A549 (cell line): ENCODE data around the gene ROR1.

Source experiments
- BHLHE40 ChIP-seq: IDR thresholded peaks from 2 replicates; pipeline ENCODE4 v1.6.1; 2012; ENCODE audit warnings: low read depth, low read length, inconsistent platforms
- CHD2 ChIP-seq: fragments of 150-350 bp; IDR thresholded peaks from 2 replicates; pipeline ENCODE4 v1.6.1; 2014; ENCODE audit warnings: low read length; ENCODE audit not compliant: partially characterized antibody
- EP300 ChIP-seq, 2 experiments: fragments of >200 bp; sonication (Bioruptor Twin); formaldehyde crosslinking; IDR thresholded peaks; 2 replicates in 1 of 2; 3 replicates in 1 of 2; pipeline ENCODE4 v1.6.1; 2016 to 2017
- HDAC2 ChIP-seq: fragments of 200-600 bp; sonication (generic); IDR thresholded peaks from 2 replicates; pipeline ENCODE4 v1.6.1; 2016
- HOXA7 ChIP-seq: fragments of 250-450 bp; sonication (Bioruptor Pico); IDR thresholded peaks from 2 replicates; pipeline ENCODE4 v1.5.0; 2020; ENCODE audit warnings: mild to moderate bottlenecking, moderate library complexity
- MAZ ChIP-seq: fragments of 150-350 bp; IDR thresholded peaks from 2 replicates; pipeline ENCODE4 v1.6.1; 2014; ENCODE audit warnings: antibody characterized with exemption, low read depth, low read length, borderline replicate concordance
- NFE2L2 ChIP-seq: fragments of 150-350 bp; conservative IDR thresholded peaks from 2 replicates; pipeline ENCODE4 v1.6.1; 2014; ENCODE audit warnings: low read length
- NPAS2 ChIP-seq: fragments of 250-450 bp; sonication (Bioruptor Pico); IDR thresholded peaks from 2 replicates; pipeline ENCODE4 v1.8.0; 2022; ENCODE audit warnings: mild to moderate bottlenecking, moderate library complexity, borderline replicate concordance
- POLR2A ChIP-seq: IDR thresholded peaks from 2 replicates; pipeline ENCODE4 v1.6.1; 2012; ENCODE audit warnings: mild to moderate bottlenecking, low read length
- SMC3 ChIP-seq: fragments of >200 bp; sonication (Bioruptor Twin); formaldehyde crosslinking; IDR thresholded peaks from 3 replicates; pipeline ENCODE4 v1.6.1; 2018; ENCODE audit warnings: inconsistent platforms
- ZFP36 ChIP-seq: fragments of 450-650 bp; IDR thresholded peaks from 2 replicates; pipeline ENCODE4 v1.6.1; 2014; ENCODE audit warnings: borderline replicate concordance; ENCODE audit not compliant: partially characterized antibody
- TF ChIP-seq, protein P1 (sequence below): fragments of >200 bp; sonication (Bioruptor Twin); formaldehyde crosslinking; IDR thresholded peaks from 3 replicates; pipeline ENCODE4 v1.5.1; 2016
- TF ChIP-seq, protein P2 (sequence below): fragments of 250-450 bp; sonication (Bioruptor Pico); IDR thresholded peaks from 2 replicates; pipeline ENCODE4 v1.5.0; 2021; ENCODE audit warnings: mild to moderate bottlenecking, moderate library complexity, borderline replicate concordance

- TF ChIP-seq HDAC2: no peak
- no peak for TF ChIP-seq POLR2A
- TF ChIP-seq EP300 (IDR thresholded peaks at IDR 0.05): no peak
- TF ChIP-seq, protein P1, sequence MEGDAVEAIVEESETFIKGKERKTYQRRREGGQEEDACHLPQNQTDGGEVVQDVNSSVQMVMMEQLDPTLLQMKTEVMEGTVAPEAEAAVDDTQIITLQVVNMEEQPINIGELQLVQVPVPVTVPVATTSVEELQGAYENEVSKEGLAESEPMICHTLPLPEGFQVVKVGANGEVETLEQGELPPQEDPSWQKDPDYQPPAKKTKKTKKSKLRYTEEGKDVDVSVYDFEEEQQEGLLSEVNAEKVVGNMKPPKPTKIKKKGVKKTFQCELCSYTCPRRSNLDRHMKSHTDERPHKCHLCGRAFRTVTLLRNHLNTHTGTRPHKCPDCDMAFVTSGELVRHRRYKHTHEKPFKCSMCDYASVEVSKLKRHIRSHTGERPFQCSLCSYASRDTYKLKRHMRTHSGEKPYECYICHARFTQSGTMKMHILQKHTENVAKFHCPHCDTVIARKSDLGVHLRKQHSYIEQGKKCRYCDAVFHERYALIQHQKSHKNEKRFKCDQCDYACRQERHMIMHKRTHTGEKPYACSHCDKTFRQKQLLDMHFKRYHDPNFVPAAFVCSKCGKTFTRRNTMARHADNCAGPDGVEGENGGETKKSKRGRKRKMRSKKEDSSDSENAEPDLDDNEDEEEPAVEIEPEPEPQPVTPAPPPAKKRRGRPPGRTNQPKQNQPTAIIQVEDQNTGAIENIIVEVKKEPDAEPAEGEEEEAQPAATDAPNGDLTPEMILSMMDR: no peak
- no peak for TF ChIP-seq CHD2
- TF ChIP-seq, protein P2, sequence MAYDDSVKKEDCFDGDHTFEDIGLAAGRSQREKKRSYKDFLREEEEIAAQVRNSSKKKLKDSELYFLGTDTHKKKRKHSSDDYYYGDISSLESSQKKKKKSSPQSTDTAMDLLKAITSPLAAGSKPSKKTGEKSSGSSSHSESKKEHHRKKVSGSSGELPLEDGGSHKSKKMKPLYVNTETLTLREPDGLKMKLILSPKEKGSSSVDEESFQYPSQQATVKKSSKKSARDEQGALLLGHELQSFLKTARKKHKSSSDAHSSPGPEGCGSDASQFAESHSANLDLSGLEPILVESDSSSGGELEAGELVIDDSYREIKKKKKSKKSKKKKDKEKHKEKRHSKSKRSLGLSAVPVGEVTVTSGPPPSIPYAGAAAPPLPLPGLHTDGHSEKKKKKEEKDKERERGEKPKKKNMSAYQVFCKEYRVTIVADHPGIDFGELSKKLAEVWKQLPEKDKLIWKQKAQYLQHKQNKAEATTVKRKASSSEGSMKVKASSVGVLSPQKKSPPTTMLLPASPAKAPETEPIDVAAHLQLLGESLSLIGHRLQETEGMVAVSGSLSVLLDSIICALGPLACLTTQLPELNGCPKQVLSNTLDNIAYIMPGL (CRISPR knock-in tag): no peak
- TF ChIP-seq SMC3: no peak
- TF ChIP-seq HOXA7 (CRISPR knock-in tag): no peak
- no peak for TF ChIP-seq NFE2L2
- no peak for TF ChIP-seq MAZ
- TF ChIP-seq NPAS2 (CRISPR knock-in tag): no peak
- TF ChIP-seq ZFP36: no peak
- TF ChIP-seq BHLHE40: no peak
Observed at GRCh38 chr1:64029037-64029436, 255.2 kb downstream of the ROR1 start.
